Esophagus muscularis mucosa (tissue), 3 donors: ENCODE data around the gene DEGS2.

Source experiments
- POLR2AphosphoS5 ChIP-seq, 2 donors: sonication (generic); formaldehyde crosslinking; IDR thresholded peaks; one replicate each; pipeline ENCODE4 v1.6.1; 2017; ENCODE audit warnings: antibody characterized with exemption in 2 of 2
- TF ChIP-seq, protein P1 (sequence below), 3 experiments: fragments of 200-600 bp in 2 of 3; fragments of 450-650 bp in 1 of 3; sonication (generic) in 2 of 3; IDR thresholded peaks; one replicate each; pipeline ENCODE4 v1.5.1; 2017 to 2019; ENCODE audit warnings: antibody characterized with exemption in 3 of 3, mild to moderate bottlenecking in 2 of 3, moderate library complexity in 1 of 3

DNA sequence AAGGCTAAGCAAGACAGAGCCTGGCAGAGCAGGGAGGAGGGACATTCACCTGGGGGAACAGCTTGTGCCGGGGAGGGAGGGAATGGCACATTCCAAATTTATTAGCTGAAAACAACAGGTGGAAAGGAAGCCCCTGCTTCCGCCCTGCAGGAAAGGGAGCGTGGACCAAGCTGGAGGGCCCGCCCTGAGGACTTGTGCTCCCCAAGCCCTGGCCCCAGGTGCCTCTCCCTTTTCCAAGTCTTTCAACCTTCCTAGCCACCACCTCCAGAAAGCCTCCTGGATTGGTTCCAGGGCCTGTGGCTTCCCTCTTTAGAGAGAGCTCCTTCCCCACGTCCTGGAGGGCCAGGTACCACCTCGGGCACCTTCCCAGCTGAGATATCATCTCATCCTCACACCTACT, 2.7 kb downstream of the DEGS2 start:
- TF ChIP-seq, protein P1, sequence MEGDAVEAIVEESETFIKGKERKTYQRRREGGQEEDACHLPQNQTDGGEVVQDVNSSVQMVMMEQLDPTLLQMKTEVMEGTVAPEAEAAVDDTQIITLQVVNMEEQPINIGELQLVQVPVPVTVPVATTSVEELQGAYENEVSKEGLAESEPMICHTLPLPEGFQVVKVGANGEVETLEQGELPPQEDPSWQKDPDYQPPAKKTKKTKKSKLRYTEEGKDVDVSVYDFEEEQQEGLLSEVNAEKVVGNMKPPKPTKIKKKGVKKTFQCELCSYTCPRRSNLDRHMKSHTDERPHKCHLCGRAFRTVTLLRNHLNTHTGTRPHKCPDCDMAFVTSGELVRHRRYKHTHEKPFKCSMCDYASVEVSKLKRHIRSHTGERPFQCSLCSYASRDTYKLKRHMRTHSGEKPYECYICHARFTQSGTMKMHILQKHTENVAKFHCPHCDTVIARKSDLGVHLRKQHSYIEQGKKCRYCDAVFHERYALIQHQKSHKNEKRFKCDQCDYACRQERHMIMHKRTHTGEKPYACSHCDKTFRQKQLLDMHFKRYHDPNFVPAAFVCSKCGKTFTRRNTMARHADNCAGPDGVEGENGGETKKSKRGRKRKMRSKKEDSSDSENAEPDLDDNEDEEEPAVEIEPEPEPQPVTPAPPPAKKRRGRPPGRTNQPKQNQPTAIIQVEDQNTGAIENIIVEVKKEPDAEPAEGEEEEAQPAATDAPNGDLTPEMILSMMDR (IDR thresholded peaks at IDR 0.05), result no peak
- no peak for TF ChIP-seq POLR2AphosphoS5 (IDR thresholded peaks at IDR 0.05)
